ENCODE results near the gene HMGN1. TPM values are rescaled to one million over a fixed set of nuclear protein-coding genes. Genes with fewer than 3 reads are reported as not detected.
"Not testable (repeated sequence)": the region's sequence is repeated elsewhere in the genome, so short reads cannot be mapped to it uniquely, and the experiment has no call there.

HMGN1 gene
- polyA plus RNA-seq, 2 donors, result 148 to 171 TPM

- 51 to 66% methylated on average over 7 of the region's 7 CpGs for WGBS, 2 donors
- not testable (repeated sequence) for H3K36me3 ChIP-seq (ENCODE audit: control insufficient read depth in 2 of 2, insufficient read depth in 2 of 2, low read length in 1 of 2)
These were observed 21.0 kb upstream of the HMGN1 start for GRCh38 chr21:39369896-39370288.

DNA sequence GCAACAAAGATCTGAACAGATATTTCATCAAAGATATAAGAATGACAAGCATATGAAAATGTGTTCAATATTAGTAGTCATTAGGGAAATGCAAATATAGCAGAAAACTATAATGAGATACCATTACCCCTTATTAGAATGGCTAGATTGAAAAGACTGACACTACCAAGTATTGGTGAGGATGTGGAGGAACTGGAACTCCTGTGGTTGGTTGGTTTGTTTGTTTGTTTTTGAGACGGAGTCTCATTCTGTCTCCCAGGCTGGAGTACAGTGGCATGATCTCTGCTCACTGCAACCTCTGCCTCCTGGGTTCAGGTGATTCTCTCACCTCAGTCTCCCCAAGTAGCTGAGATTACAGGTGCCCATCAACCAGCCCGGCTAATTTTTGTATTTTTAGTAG, 18.9 kb upstream of the HMGN1 start:
- Histone ChIP-seq H3K4me1 (ENCODE audit: control insufficient read depth in 2 of 2, insufficient read depth in 2 of 2, low read length in 1 of 2) (no peaks in the 10 kb centered on the region), H3K9me3 (ENCODE audit: control insufficient read depth in 2 of 2, insufficient read depth in 1 of 2, low read depth in 1 of 2, low read length in 1 of 2) (no peaks in the 10 kb centered on the region), H3K36me3 (ENCODE audit: control insufficient read depth in 2 of 2, insufficient read depth in 2 of 2, low read length in 1 of 2) (no peaks in the 10 kb centered on the region), H3K27me3 (ENCODE audit: control insufficient read depth in 1 of 2, insufficient read depth in 2 of 2, low read length in 2 of 2) (no peaks in the 10 kb centered on the region), H3K27ac (ENCODE audit: low read depth in 2 of 2, low read length in 1 of 2) (no peak overlapping the region), H3K4me3 (ENCODE audit: low read depth in 1 of 2, low read length in 2 of 2) (no peak overlapping the region)
- 87 to 93% methylated on average over 2 of the region's 2 CpGs for WGBS, 2 donors

More at GRCh38 chr21:39369896-39370288, 21.0 kb upstream of the HMGN1 start:
- H3K4me3 ChIP-seq (ENCODE audit: low read depth in 1 of 2, low read length in 2 of 2); H3K9me3 ChIP-seq (ENCODE audit: control insufficient read depth in 2 of 2, insufficient read depth in 1 of 2, low read depth in 1 of 2, low read length in 1 of 2); H3K4me1 ChIP-seq (ENCODE audit: control insufficient read depth in 2 of 2, insufficient read depth in 2 of 2, low read length in 1 of 2); H3K27ac ChIP-seq (ENCODE audit: low read depth in 2 of 2, low read length in 1 of 2); H3K27me3 ChIP-seq (ENCODE audit: control insufficient read depth in 1 of 2, insufficient read depth in 2 of 2, low read length in 2 of 2): not testable (repeated sequence)

GRCh38 chr21:39366563-39366962, 17.7 kb upstream of the HMGN1 start:
- Histone ChIP-seq H3K27me3 (ENCODE audit: control insufficient read depth in 1 of 2, insufficient read depth in 2 of 2, low read length in 2 of 2) (no peaks in the 10 kb centered on the region), H3K27ac (ENCODE audit: low read depth in 2 of 2, low read length in 1 of 2) (no peak overlapping the region), H3K36me3 (ENCODE audit: control insufficient read depth in 2 of 2, insufficient read depth in 2 of 2, low read length in 1 of 2) (no peaks in the 10 kb centered on the region), H3K4me1 (ENCODE audit: control insufficient read depth in 2 of 2, insufficient read depth in 2 of 2, low read length in 1 of 2) (no peaks in the 10 kb centered on the region), H3K9me3 (ENCODE audit: control insufficient read depth in 2 of 2, insufficient read depth in 1 of 2, low read depth in 1 of 2, low read length in 1 of 2) (no peaks in the 10 kb centered on the region), H3K4me3 (ENCODE audit: low read depth in 1 of 2, low read length in 2 of 2) (no peak overlapping the region)
- 93 to 95% methylated on average over 4 of the region's 4 CpGs for WGBS, 2 donors

DNA sequence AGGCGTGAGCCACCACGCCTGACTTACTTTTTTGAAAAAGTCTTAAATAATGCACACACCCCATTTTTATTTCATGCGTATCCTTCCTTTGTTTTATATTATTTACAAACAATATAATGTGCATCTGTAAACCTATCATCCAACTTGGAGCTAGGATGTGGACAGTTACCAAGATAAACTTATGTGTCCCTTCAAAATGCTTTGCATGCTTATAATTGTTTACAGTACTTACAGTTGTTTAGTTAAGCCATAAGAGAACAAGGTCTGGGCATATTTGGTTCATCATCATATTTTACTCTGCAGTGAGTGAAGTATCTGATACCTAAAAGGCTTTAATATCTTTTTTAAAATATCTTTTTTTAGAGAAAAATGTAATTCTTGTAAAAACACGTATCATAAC, 16.1 kb upstream of the HMGN1 start:
- no peaks in the 10 kb centered on the region for H3K4me1 ChIP-seq (ENCODE audit: control insufficient read depth in 2 of 2, insufficient read depth in 2 of 2, low read length in 1 of 2)
- H3K27me3 ChIP-seq (ENCODE audit: control insufficient read depth in 1 of 2, insufficient read depth in 2 of 2, low read length in 2 of 2), result no peaks in the 10 kb centered on the region
- H3K9me3 ChIP-seq (ENCODE audit: control insufficient read depth in 2 of 2, insufficient read depth in 1 of 2, low read depth in 1 of 2, low read length in 1 of 2), result no peaks in the 10 kb centered on the region
- 73 to 84% methylated on average over 4 of the region's 4 CpGs for WGBS, 2 donors
- H3K4me3 ChIP-seq (ENCODE audit: low read depth in 1 of 2, low read length in 2 of 2), result no peak overlapping the region
- no peak overlapping the region for H3K27ac ChIP-seq (ENCODE audit: low read depth in 2 of 2, low read length in 1 of 2)
- H3K36me3 ChIP-seq (ENCODE audit: control insufficient read depth in 2 of 2, insufficient read depth in 2 of 2, low read length in 1 of 2), result no peaks in the 10 kb centered on the region

- WGBS, 2 donors, result 78 to 79% methylated on average over 6 of the region's 6 CpGs
- H3K9me3 ChIP-seq (ENCODE audit: control insufficient read depth in 2 of 2, insufficient read depth in 1 of 2, low read depth in 1 of 2, low read length in 1 of 2), result no peaks in the 10 kb centered on the region
- H3K27ac ChIP-seq (ENCODE audit: low read depth in 2 of 2, low read length in 1 of 2), result no peak overlapping the region
- H3K4me1 ChIP-seq (ENCODE audit: control insufficient read depth in 2 of 2, insufficient read depth in 2 of 2, low read length in 1 of 2), result no peaks in the 10 kb centered on the region
- no peak overlapping the region for H3K4me3 ChIP-seq (ENCODE audit: low read depth in 1 of 2, low read length in 2 of 2)
- H3K36me3 ChIP-seq (ENCODE audit: control insufficient read depth in 2 of 2, insufficient read depth in 2 of 2, low read length in 1 of 2), result no peaks in the 10 kb centered on the region
- no peaks in the 10 kb centered on the region for H3K27me3 ChIP-seq (ENCODE audit: control insufficient read depth in 1 of 2, insufficient read depth in 2 of 2, low read length in 2 of 2)
These were observed 15.0 kb upstream of the HMGN1 start for GRCh38 chr21:39363607-39364555.

DNA sequence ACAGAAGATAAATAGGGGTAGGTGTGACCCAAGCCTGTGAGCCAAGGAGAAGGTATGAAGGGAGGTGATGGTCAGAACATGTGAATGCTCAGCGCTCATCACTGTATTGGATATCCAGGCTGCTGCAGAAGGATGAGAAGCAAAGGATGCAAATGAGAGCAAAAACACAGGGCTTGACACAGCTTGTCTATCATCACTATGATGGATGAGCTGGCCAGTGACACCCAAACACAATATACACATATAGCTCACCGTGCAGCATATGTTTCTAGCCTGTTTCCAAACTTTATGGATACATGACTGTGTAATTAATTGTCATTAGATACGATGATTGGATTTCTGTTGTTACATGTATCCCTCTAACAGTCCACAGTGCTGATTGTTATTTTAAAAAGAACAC, 13.8 kb upstream of the HMGN1 start:
- Histone ChIP-seq H3K36me3 (ENCODE audit: control insufficient read depth in 2 of 2, insufficient read depth in 2 of 2, low read length in 1 of 2) (no peaks in the 10 kb centered on the region), H3K27me3 (ENCODE audit: control insufficient read depth in 1 of 2, insufficient read depth in 2 of 2, low read length in 2 of 2) (no peaks in the 10 kb centered on the region), H3K4me3 (ENCODE audit: low read depth in 1 of 2, low read length in 2 of 2) (no peak overlapping the region), H3K27ac (ENCODE audit: low read depth in 2 of 2, low read length in 1 of 2) (no peak overlapping the region), H3K4me1 (ENCODE audit: control insufficient read depth in 2 of 2, insufficient read depth in 2 of 2, low read length in 1 of 2) (no peaks in the 10 kb centered on the region), H3K9me3 (ENCODE audit: control insufficient read depth in 2 of 2, insufficient read depth in 1 of 2, low read depth in 1 of 2, low read length in 1 of 2) (no peaks in the 10 kb centered on the region)
- 77 to 82% methylated on average over 3 of the region's 3 CpGs for WGBS, 2 donors

GRCh38 chr21:39359382-39359781, 10.5 kb upstream of the HMGN1 start:
- no peaks in the 10 kb centered on the region for H3K27me3 ChIP-seq (ENCODE audit: control insufficient read depth in 1 of 2, insufficient read depth in 2 of 2, low read length in 2 of 2)
- no peak overlapping the region for H3K27ac ChIP-seq (ENCODE audit: low read depth in 2 of 2, low read length in 1 of 2)
- no peaks in the 10 kb centered on the region for H3K36me3 ChIP-seq (ENCODE audit: control insufficient read depth in 2 of 2, insufficient read depth in 2 of 2, low read length in 1 of 2)
- WGBS, 2 donors, result 74 to 78% methylated on average over 4 of the region's 4 CpGs
- H3K4me1 ChIP-seq (ENCODE audit: control insufficient read depth in 2 of 2, insufficient read depth in 2 of 2, low read length in 1 of 2), result no peaks in the 10 kb centered on the region
- H3K9me3 ChIP-seq (ENCODE audit: control insufficient read depth in 2 of 2, insufficient read depth in 1 of 2, low read depth in 1 of 2, low read length in 1 of 2), result no peaks in the 10 kb centered on the region
- no peak overlapping the region for H3K4me3 ChIP-seq (ENCODE audit: low read depth in 1 of 2, low read length in 2 of 2)

- H3K9me3 ChIP-seq (ENCODE audit: control insufficient read depth in 2 of 2, insufficient read depth in 1 of 2, low read depth in 1 of 2, low read length in 1 of 2), result no peaks in the 10 kb centered on the region
- no peaks in the 10 kb centered on the region for H3K27me3 ChIP-seq (ENCODE audit: control insufficient read depth in 1 of 2, insufficient read depth in 2 of 2, low read length in 2 of 2)
- H3K27ac ChIP-seq (ENCODE audit: low read depth in 2 of 2, low read length in 1 of 2), result no peak overlapping the region
- 73 to 78% methylated on average over 3 of the region's 3 CpGs for WGBS, 2 donors
- no peaks in the 10 kb centered on the region for H3K36me3 ChIP-seq (ENCODE audit: control insufficient read depth in 2 of 2, insufficient read depth in 2 of 2, low read length in 1 of 2)
- no peak overlapping the region for H3K4me3 ChIP-seq (ENCODE audit: low read depth in 1 of 2, low read length in 2 of 2)
- no peaks in the 10 kb centered on the region for H3K4me1 ChIP-seq (ENCODE audit: control insufficient read depth in 2 of 2, insufficient read depth in 2 of 2, low read length in 1 of 2)
These were observed 4.4 kb upstream of the HMGN1 start for GRCh38 chr21:39353295-39353694.

DNA sequence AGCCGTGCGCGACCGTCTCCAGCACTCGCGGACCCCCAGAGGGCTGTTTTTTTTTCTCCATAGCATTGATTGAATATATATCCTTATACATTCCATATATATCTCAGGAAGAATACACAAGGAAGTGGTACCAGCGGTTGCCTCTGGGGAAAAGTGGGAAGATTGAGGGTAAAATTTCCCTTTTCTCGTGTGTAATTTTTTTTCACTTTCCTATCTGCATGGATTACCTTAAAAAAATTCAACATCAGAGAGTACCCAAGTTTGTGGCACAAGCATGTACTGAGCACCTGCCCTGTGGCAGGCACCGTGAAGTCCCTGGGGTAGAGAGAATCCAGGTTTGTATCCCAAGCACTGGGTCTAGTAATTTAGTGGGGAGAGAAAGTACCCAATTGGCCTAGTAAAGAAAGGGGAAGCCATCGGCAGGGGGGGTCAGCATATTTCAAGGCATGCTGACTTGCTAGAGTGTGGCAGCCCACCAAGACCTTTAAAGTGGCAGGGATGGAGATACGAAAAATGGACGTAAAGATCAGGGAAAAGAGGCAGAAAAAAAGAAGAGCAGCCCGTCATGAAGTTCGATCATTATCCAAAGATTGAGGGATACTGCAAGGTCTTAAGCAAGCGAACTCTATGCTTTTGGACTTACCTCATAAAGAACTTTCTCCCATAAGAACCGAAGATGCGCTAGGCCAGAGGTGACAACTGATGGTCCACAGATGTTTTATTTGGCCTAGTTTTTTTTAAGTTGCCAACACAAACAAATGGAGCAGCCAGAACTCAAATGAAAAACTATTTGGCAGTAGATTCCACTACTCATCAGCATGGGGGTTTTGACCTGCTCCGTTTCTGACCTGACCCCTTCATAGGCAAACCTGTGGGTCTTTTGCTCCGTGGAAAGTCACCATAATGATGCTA, 1.5 kb upstream of the HMGN1 start:
- Histone ChIP-seq H3K9me3 (ENCODE audit: control insufficient read depth in 2 of 2, insufficient read depth in 1 of 2, low read depth in 1 of 2, low read length in 1 of 2) (no peaks in the 10 kb centered on the region), H3K27me3 (ENCODE audit: control insufficient read depth in 1 of 2, insufficient read depth in 2 of 2, low read length in 2 of 2) (no peaks in the 10 kb centered on the region), H3K4me3 (ENCODE audit: low read depth in 1 of 2, low read length in 2 of 2) (peak overlapping the region; percentile 57 to 85), H3K4me1 (ENCODE audit: control insufficient read depth in 2 of 2, insufficient read depth in 2 of 2, low read length in 1 of 2) (peaks cover 0 to 2% of the 10 kb centered on the region in 2 donors), H3K36me3 (ENCODE audit: control insufficient read depth in 2 of 2, insufficient read depth in 2 of 2, low read length in 1 of 2) (no peaks in the 10 kb centered on the region), H3K27ac (ENCODE audit: low read depth in 2 of 2, low read length in 1 of 2) (peak overlapping the region; percentile 94 to 99)
- 66% methylated on average over 19 of the region's 19 CpGs for WGBS, 2 donors

All from esophagus (tissue), 2 donors.